Activated CD8-positive, alpha-beta memory T cell treated with anti-CD3 and anti-CD28 coated beads, Interleukin-2, amount 50 U/mL, for 24 hours (primary cell): Measurements from ENCODE around the gene SCFD2.
"Not testable (repeated sequence)": the region's sequence is repeated elsewhere in the genome, so short reads cannot be mapped to it uniquely, and the experiment has no call there.

Experiments
- DNase-seq: peaks from one replicate; pipeline ENCODE4 v3.0.0-alpha.2; 2020; ENCODE audit errors: extremely low read depth

Gene SCFD2

GRCh38 chr4:53238352-53238751 lies 127.5 kb downstream of the SCFD2 start:
- not testable (repeated sequence) for DNase-seq

GRCh38 chr4:53237811-53238210 lies 128.1 kb downstream of the SCFD2 start:
- DNase-seq, result not testable (repeated sequence)

GRCh38 chr4:53236624-53237023 lies 129.2 kb downstream of the SCFD2 start:
- DNase-seq, result not testable (repeated sequence)

- DNase-seq, result no peak
Measured at GRCh38 chr4:53235547-53235946, 130.3 kb downstream of the SCFD2 start.

- no peak for DNase-seq
Measured at GRCh38 chr4:53234669-53235068, 131.2 kb downstream of the SCFD2 start.

DNA sequence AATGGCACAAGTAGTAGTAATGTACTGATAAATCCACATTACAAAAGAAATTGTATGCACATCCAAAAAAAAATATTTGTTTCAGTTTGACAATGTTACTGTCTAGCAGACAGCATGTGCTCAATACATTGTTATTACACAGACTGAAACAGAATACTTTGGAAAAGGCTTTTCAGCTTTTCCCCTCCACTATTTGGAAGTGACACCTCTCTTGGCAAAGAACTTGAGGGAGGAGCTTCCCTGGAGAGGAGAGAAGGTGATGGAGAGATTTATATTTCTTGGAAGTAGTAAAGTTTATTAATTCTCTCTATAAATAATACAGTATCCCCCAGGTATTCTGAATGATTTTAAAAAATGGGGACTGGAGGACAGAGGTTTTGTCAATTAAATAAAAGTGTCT lies 131.8 kb downstream of the SCFD2 start:
- DNase-seq, result no peak

- DNase-seq, result no peak
Measured at GRCh38 chr4:53233114-53233795, 132.6 kb downstream of the SCFD2 start.

- DNase-seq, result no peak
Measured at GRCh38 chr4:53232371-53232770, 133.5 kb downstream of the SCFD2 start.

DNA sequence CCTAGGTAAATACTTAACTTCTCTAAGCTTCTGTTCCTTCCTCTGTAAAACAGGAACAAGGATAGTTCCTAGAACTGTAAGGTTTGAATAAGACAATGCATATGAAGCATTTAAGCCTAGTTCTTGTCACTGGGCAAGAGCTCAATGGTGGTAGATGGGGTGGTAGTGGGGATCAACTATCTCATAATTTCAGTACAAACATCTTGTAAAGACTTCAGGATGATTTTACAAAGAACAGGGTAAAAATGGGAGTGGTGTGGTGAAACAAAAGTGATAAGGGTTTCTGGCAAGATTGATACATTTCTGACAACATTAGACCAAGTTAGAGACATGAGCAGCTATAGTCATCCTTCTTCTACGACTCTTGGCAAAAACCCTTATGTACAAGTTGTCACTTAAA lies 137.8 kb downstream of the SCFD2 start:
- no peak for DNase-seq

- no peak for DNase-seq
Measured at GRCh38 chr4:53227451-53227850, 138.4 kb downstream of the SCFD2 start.

DNA sequence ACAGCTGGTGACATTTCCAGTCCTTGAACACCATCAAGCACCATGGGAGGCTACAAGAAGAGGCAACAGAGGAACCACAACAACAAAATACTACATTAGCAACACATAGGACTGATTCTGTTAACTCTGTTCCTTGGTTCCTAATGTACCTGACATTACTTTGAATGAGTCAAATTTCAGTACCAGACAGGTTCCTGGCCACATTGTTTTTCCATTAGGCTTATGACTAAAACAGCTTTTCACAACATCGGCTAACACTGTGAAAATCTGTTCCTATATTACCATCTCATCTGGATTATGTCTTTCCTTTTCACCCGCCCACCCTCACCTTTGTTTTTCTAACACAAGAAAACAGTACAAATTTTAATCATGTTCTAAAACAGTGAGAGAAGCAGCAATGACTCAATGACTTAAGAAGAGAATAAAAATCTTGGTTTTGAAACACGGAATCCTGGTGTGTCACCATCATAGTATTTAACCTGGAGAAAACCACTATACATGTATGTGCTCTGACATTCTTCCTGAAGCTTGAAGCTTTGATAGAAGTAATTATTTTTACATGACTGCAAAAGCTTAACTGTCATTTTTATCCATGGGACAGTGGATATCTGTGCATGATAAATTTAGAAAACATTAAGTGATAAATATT lies 143.9 kb downstream of the SCFD2 start:
- DNase-seq, result no peak

DNA sequence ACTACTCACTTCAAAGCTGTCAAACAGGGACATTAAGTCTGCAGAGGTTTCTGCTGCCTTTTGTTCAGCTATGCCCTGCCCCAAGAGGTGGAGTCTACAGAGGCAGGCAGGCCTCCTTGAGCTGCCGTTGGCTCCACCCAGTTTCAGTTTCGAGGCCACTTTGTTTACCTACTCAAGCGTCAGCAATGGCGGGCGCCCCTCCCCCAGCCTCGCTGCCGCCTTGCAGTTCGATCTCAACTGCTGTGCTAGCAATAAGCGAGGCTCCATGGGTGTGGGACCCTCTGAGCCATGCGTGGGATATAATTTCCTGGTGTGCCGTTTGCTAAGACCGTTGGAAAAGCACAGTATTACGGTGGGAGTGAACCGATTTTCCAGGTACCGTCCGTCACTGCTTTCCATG lies 146.7 kb downstream of the SCFD2 start:
- DNase-seq, result not testable (repeated sequence)

DNA sequence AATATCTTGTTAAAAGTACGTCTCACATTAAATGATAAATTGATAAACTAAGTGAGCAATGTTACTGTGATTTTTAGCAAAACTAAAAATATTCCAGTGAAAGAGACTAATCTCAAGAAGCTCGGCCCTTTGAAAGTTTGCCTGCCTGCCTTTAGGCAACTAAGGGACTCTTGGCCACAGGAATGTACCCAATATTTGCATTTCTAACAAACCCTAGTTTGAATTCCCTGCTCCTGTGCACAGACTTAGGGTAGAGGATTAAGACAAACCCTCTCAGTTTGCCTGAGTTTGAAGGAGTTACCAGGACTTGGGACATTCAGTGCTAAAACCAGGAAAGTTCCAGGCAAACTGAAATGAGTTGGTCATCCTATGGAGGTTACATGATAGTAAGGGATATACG lies 157.1 kb downstream of the SCFD2 start:
- no peak for DNase-seq

DNA sequence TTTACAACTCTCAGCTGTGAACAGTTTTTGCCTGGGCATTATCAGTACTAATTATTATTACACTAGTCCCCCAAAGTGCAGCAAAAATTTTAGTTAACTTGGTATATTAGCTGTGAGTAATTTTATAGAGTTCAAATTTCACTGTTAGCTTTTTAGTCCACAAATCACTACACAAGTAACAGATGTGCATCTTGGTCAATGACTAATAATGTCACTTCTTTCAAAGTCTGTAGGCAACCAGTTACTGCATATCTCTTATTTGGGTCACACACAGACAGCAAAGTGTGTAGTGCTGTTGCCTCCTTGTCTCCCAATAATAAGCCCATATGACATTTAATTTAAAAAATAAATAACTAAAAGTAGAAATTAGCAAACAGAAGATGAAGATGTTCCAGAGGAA lies 159.9 kb downstream of the SCFD2 start:
- no peak for DNase-seq

- no peak for DNase-seq
Measured at GRCh38 chr4:53199356-53199755, 166.5 kb downstream of the SCFD2 start.

- DNase-seq, result no peak
Measured at GRCh38 chr4:53197772-53198142, 168.1 kb downstream of the SCFD2 start.

GRCh38 chr4:53196882-53197771 lies 168.7 kb downstream of the SCFD2 start:
- DNase-seq, result no peak

GRCh38 chr4:53195815-53196661 lies 169.8 kb downstream of the SCFD2 start:
- no peak for DNase-seq

DNA sequence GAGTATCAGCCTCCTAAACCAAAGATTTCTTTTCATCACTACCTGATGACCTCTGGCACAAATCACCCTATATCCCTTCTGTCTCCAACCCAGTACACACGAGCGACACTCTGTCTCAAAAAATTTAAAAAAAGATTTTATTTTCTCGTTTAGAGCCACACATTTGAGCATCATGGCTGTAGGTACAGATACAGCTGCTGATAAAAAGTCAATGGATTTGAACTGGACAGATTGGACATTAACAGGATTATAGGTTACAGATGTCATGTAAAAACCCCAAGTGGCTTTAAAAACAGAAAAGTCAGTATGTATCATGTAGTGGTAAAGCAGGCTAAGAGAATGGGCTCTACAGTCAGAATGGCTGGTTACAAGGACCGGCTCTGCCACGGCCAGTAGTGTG lies 171.1 kb downstream of the SCFD2 start:
- no peak for DNase-seq

- DNase-seq, result no peak
Measured at GRCh38 chr4:53193111-53193510, 172.8 kb downstream of the SCFD2 start.

- DNase-seq, result no peak
Measured at GRCh38 chr4:53192496-53192895, 173.4 kb downstream of the SCFD2 start.

- DNase-seq, result no peak
Measured at GRCh38 chr4:53191997-53192396, 173.9 kb downstream of the SCFD2 start.
